Epithelial cell of proximal tubule (primary cell): ENCODE data around the gene DCDC1. TPM values are rescaled to one million over a fixed set of nuclear protein-coding genes. Genes with fewer than 3 reads are reported as not detected.

ENCODE experiments used
- DNase-seq: peaks from one replicate; pipeline ENCODE4 v3.0.0-alpha.2; 2011; ENCODE audit warnings: low read depth
- H3K4me3 ChIP-seq: 2 replicates; pipeline ENCODE4 v1.5.1; 2011; ENCODE audit warnings: low read depth, mild to moderate bottlenecking, low read length
- CTCF ChIP-seq: conservative IDR thresholded peaks from 2 replicates; pipeline ENCODE4 v1.5.1; 2012; ENCODE audit warnings: low read depth, mild to moderate bottlenecking, low read length
- total RNA-seq: library from RNA; depleted of rRNA; stranded (reverse); fragments of >200 nt; gene quantifications from 2 replicates; pipeline ENCODE4 v1.2.3, GENCODE V29; 2015

The DCDC1 gene
- total RNA-seq, 1 donor from 2014 or later: 0.12 TPM

- TF ChIP-seq CTCF: no peak
- DNase-seq: no peak
Measured at GRCh38 chr11:30875806-30876205, 493.7 kb downstream of the DCDC1 start.

GRCh38 chr11:30873924-30874610 is 495.5 kb downstream of the DCDC1 start:
- TF ChIP-seq CTCF: no peak
- H3K4me3 ChIP-seq: no peak overlapping the region
- no peak for DNase-seq

More at GRCh38 chr11:30875806-30876205, 493.7 kb downstream of the DCDC1 start:
- H3K4me3 ChIP-seq: no peak overlapping the region

DNA sequence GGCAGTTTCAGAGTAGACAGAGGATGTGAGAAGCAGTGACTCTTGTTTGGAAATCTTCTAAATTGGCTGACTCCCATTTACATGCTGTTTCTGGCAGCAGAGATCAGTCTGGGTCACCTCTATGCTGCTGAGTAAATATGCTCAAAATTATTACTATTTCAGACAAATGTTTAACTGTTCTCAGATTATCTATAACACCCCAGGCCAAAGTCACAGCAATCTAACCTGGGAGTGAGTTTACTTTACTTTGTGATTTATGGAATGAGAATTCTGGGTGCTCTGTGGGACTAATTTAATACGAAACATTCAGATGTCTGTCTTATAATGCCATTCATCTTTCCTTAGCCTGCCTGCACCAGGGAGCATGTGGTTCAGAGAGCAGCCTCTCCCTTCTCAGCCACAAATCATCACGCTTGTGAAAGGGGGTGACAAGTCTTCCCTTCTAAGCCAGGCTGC is 500.9 kb downstream of the DCDC1 start:
- no peak for DNase-seq
- H3K4me3 ChIP-seq: no peak overlapping the region
- no peak for TF ChIP-seq CTCF

GRCh38 chr11:30863209-30863608 is 506.3 kb downstream of the DCDC1 start:
- TF ChIP-seq CTCF: no peak
- H3K4me3 ChIP-seq: no peak overlapping the region
- DNase-seq: no peak

- DNase-seq: no peak
- no peak overlapping the region for H3K4me3 ChIP-seq
- no peak for TF ChIP-seq CTCF
Measured at GRCh38 chr11:30861531-30861930, 508.0 kb downstream of the DCDC1 start.

- DNase-seq: no peak
- no peak overlapping the region for H3K4me3 ChIP-seq
- TF ChIP-seq CTCF: no peak
Measured at GRCh38 chr11:30861064-30861463, 508.5 kb downstream of the DCDC1 start.

DNA sequence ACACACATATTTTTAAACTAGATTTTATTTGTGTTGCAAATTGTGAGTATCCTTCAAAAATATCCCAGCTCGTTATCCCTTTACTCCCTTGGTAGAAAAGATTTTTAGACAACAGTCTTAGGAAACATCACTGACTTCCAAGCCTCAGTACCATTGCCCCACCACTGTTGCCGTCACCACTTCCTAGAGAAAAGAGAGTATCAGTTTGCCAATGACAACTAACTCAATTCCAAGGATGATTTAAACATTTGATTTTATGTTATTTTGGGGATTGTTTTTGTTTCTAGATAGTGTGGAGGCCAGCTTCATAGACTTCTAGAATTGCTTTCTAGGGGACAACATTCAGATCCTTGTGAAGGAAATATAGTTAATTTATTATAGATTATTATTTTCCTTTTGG is 509.4 kb downstream of the DCDC1 start:
- TF ChIP-seq CTCF: no peak
- no peak for DNase-seq
- no peak overlapping the region for H3K4me3 ChIP-seq
